Measurements from ENCODE around the gene DLGAP1.

DNA sequence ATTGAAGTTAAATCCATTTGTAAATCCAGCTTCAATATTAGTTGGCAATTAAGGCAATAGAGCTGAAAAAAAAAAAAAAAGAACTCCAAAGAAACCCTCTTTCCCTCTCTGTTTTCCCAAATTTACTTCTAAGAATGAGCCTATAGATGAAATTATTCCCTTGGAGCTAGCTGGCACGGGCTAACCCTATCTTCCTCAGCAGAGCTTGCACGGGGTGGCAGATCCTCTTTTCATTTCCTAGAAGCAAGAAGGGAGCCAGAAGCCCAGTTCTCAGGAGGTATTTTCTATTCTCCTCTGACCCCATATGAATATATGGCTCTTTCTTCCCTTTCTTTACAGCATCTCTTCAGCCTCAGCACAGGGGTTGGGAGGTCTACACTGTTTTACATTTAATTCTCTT is 579.1 kb downstream of the DLGAP1 start:
- TF ChIP-seq, protein P1, sequence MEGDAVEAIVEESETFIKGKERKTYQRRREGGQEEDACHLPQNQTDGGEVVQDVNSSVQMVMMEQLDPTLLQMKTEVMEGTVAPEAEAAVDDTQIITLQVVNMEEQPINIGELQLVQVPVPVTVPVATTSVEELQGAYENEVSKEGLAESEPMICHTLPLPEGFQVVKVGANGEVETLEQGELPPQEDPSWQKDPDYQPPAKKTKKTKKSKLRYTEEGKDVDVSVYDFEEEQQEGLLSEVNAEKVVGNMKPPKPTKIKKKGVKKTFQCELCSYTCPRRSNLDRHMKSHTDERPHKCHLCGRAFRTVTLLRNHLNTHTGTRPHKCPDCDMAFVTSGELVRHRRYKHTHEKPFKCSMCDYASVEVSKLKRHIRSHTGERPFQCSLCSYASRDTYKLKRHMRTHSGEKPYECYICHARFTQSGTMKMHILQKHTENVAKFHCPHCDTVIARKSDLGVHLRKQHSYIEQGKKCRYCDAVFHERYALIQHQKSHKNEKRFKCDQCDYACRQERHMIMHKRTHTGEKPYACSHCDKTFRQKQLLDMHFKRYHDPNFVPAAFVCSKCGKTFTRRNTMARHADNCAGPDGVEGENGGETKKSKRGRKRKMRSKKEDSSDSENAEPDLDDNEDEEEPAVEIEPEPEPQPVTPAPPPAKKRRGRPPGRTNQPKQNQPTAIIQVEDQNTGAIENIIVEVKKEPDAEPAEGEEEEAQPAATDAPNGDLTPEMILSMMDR (conservative IDR thresholded peaks at IDR 0.05; ENCODE audit: low read depth in 2 of 2) = no peak
- TF ChIP-seq POLR2AphosphoS5 (IDR thresholded peaks at IDR 0.05; ENCODE audit: low read depth) = no peak
- no peak for TF ChIP-seq EZH2 (IDR thresholded peaks at IDR 0.05; ENCODE audit: low read depth, unreplicated experiment)
- no peak for TF ChIP-seq JUNB (IDR thresholded peaks at IDR 0.05; ENCODE audit: unreplicated experiment)
- TF ChIP-seq, protein P2, sequence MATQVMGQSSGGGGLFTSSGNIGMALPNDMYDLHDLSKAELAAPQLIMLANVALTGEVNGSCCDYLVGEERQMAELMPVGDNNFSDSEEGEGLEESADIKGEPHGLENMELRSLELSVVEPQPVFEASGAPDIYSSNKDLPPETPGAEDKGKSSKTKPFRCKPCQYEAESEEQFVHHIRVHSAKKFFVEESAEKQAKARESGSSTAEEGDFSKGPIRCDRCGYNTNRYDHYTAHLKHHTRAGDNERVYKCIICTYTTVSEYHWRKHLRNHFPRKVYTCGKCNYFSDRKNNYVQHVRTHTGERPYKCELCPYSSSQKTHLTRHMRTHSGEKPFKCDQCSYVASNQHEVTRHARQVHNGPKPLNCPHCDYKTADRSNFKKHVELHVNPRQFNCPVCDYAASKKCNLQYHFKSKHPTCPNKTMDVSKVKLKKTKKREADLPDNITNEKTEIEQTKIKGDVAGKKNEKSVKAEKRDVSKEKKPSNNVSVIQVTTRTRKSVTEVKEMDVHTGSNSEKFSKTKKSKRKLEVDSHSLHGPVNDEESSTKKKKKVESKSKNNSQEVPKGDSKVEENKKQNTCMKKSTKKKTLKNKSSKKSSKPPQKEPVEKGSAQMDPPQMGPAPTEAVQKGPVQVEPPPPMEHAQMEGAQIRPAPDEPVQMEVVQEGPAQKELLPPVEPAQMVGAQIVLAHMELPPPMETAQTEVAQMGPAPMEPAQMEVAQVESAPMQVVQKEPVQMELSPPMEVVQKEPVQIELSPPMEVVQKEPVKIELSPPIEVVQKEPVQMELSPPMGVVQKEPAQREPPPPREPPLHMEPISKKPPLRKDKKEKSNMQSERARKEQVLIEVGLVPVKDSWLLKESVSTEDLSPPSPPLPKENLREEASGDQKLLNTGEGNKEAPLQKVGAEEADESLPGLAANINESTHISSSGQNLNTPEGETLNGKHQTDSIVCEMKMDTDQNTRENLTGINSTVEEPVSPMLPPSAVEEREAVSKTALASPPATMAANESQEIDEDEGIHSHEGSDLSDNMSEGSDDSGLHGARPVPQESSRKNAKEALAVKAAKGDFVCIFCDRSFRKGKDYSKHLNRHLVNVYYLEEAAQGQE (IDR thresholded peaks at IDR 0.05; ENCODE audit: unreplicated experiment) = no peak
- no peak for TF ChIP-seq ZNF331 (CRISPR knock-in tag; IDR thresholded peaks at IDR 0.05; ENCODE audit: low read depth)
- TF ChIP-seq EZH2phosphoT487 (IDR thresholded peaks at IDR 0.05; ENCODE audit: unreplicated experiment) = no peak

Data from GM23338 (cell line).